Prostate gland (tissue), 2 donors: ENCODE results near the gene SDC1. TPM values are rescaled to one million over a fixed set of nuclear protein-coding genes. Genes with fewer than 3 reads are reported as not detected.

Experiments
- DNase-seq: peaks from one replicate; pipeline ENCODE4 v3.0.0-alpha.2; 2019; ENCODE audit warnings: low spot score
- H3K27ac ChIP-seq, 2 donors: fragments of 200-600 bp; sonication (generic); 2 replicates each; pipeline ENCODE4 v1.5.1; 2017 to 2019
- H3K27me3 ChIP-seq: fragments of 200-600 bp; sonication (generic); replicated peaks from 2 replicates; pipeline ENCODE4 v1.5.1; 2019; ENCODE audit not compliant: insufficient read depth
- H3K36me3 ChIP-seq, 2 donors: fragments of 200-600 bp; sonication (generic); 1 replicate in 1 of 2; 2 replicates in 1 of 2; pipeline versions ENCODE4 v1.5.1 to v1.8.1; 2017 to 2019
- H3K4me1 ChIP-seq: fragments of 200-600 bp; sonication (generic); replicated peaks from 2 replicates; pipeline ENCODE4 v1.5.1; 2019
- H3K4me3 ChIP-seq, 2 donors: fragments of 200-600 bp; sonication (generic); 2 replicates each; pipeline ENCODE4 v1.5.1; 2017 to 2019
- H3K9me3 ChIP-seq: fragments of 200-600 bp; sonication (generic); 2 replicates; pipeline ENCODE4 v1.5.1; 2017
- CTCF ChIP-seq, 4 experiments: fragments of 200-600 bp in 2 of 4; fragments of 450-650 bp in 2 of 4; sonication (generic) in 2 of 4; IDR thresholded peaks; 1 replicate in 3 of 4; 2 replicates in 1 of 4; pipeline ENCODE4 v1.5.1; 2016 to 2019; ENCODE audit warnings: antibody characterized with exemption in 4 of 4, mild to moderate bottlenecking in 2 of 4, moderate library complexity in 2 of 4
- POLR2A ChIP-seq: fragments of 450-650 bp; IDR thresholded peaks from one replicate; pipeline ENCODE4 v1.6.1; 2016; ENCODE audit warnings: antibody characterized with exemption, mild to moderate bottlenecking
- POLR2AphosphoS5 ChIP-seq: sonication (generic); formaldehyde crosslinking; IDR thresholded peaks from one replicate; pipeline ENCODE4 v1.6.1; 2017; ENCODE audit warnings: antibody characterized with exemption
- WGBS: methylation state at CpG from one replicate; pipeline ENCODE4 v1.1.5; 2018; 5-methylcytosine and 5-hydroxymethylcytosine counted together
- intact Hi-C: fragments of 100-400 bp; cut with DNase I; formaldehyde crosslinking; loops from one replicate; pipeline ENCODE4 v1.14.2; 2022
- total RNA-seq, 2 donors: library from RNA; depleted of rRNA; stranded (reverse); fragments of >200 nt; gene quantifications; one replicate each; pipeline ENCODE4 v1.1.0, GENCODE V29; 2016

The SDC1 gene
- total RNA-seq, 2 donors from 2014 or later, result 103 to 167 TPM

GRCh38 chr2:20232837-20233207 is 7.9 kb upstream of the SDC1 start:
- 69% methylated on average over 5 of the region's 5 CpGs for WGBS
- Histone ChIP-seq H3K9me3 (no peaks in the 10 kb centered on the region), H3K36me3 (no peaks in the 10 kb centered on the region), H3K4me3 (no peak overlapping the region), H3K4me1 (no peaks in the 10 kb centered on the region), H3K27me3 (no peaks in the 10 kb centered on the region), H3K27ac (no peak overlapping the region)
- intact Hi-C loops, result no loop called here
- no peak for TF ChIP-seq CTCF (IDR thresholded peaks at IDR 0.05)
- no peak for TF ChIP-seq POLR2A
- TF ChIP-seq POLR2AphosphoS5, result no peak
- no peak for DNase-seq

DNA sequence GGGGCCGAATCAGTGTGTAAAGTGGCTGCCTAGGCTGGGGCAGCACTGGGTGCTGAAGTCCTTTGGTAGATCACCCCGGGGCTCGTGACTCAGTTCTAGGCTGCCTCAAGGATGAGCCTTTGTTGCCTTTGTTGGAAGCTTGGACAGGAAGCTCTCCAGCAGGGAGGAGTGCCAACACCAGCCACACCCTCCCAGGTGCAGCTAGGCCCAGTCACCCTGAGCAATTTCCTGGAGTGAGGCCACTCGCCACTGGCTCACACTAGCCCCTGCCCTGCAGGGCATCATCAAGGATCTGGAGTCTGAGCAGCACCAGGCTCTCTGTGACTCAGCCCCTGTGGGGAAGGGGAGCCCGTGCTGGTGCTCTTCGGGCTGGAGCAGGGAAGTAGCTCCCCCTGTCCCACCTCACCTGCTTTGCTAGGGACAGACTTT is 6.7 kb upstream of the SDC1 start:
- Histone ChIP-seq H3K27ac (no peak overlapping the region), H3K36me3 (no peaks in the 10 kb centered on the region), H3K4me1 (no peaks in the 10 kb centered on the region), H3K27me3 (no peaks in the 10 kb centered on the region), H3K4me3 (no peak overlapping the region), H3K9me3 (no peaks in the 10 kb centered on the region)
- TF ChIP-seq POLR2AphosphoS5 (peak; percentile 46), CTCF (IDR thresholded peaks at IDR 0.05) (no peak)
- peak; percentile 70 for DNase-seq
- intact Hi-C loops, result no loop called here
- WGBS, result 43% methylated on average over 6 of the region's 6 CpGs

DNA sequence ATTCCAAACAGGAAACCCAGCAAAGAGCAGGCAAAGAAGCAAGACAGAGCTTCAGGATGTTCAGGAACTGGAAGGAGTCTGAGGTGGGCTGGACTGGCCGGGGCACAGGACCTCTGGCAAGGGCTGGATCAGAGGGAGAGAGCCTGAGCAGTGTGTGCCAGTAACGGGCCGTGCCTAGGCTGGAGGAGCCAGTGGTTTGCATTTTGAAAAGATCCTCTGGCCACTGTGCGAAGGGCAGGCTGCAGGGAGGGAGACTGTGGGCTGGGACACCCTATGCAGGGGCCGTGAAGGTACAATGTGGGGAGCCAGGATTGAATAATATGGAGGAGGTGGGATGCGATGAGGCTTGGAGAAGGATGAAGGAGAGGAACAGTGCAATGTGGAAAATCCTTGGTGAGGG is 6.2 kb upstream of the SDC1 start:
- 88% methylated on average over 6 of the region's 6 CpGs for WGBS
- no peak for TF ChIP-seq POLR2A
- TF ChIP-seq POLR2AphosphoS5, result no peak
- TF ChIP-seq CTCF (IDR thresholded peaks at IDR 0.05), result no peak
- DNase-seq, result no peak
- intact Hi-C loops, result no loop called here
- Histone ChIP-seq H3K9me3 (no peaks in the 10 kb centered on the region), H3K27me3 (no peaks in the 10 kb centered on the region), H3K27ac (no peak overlapping the region), H3K36me3 (no peaks in the 10 kb centered on the region), H3K4me1 (no peaks in the 10 kb centered on the region), H3K4me3 (no peak overlapping the region)

DNA sequence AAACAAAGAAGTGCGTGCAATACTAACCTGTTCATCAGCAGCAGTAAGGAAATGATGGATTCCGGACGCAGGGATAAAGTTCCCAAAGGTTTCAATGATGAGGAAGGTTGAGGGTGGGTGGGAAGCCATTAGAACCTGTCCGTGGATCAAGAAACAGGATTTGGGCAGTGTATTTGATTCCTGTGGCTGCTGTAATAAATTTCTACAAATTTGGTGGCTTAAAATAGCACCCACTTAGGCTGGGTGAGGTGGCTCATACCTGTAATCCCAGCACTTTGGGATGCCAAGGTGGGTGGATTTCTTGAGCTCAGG is 5.1 kb upstream of the SDC1 start:
- H3K9me3 ChIP-seq, result no peaks in the 10 kb centered on the region
- DNase-seq, result no peak
- WGBS, result 87% methylated on average over 4 of the region's 4 CpGs
- intact Hi-C loops, result no loop called here
- no peak for TF ChIP-seq POLR2A
- TF ChIP-seq POLR2AphosphoS5, result no peak
- TF ChIP-seq CTCF (IDR thresholded peaks at IDR 0.05), result no peak
- no peaks in the 10 kb centered on the region for H3K27me3 ChIP-seq
- H3K36me3 ChIP-seq, result no peaks in the 10 kb centered on the region
- no peak overlapping the region for H3K27ac ChIP-seq
- no peaks in the 10 kb centered on the region for H3K4me1 ChIP-seq
- no peak overlapping the region for H3K4me3 ChIP-seq

DNA sequence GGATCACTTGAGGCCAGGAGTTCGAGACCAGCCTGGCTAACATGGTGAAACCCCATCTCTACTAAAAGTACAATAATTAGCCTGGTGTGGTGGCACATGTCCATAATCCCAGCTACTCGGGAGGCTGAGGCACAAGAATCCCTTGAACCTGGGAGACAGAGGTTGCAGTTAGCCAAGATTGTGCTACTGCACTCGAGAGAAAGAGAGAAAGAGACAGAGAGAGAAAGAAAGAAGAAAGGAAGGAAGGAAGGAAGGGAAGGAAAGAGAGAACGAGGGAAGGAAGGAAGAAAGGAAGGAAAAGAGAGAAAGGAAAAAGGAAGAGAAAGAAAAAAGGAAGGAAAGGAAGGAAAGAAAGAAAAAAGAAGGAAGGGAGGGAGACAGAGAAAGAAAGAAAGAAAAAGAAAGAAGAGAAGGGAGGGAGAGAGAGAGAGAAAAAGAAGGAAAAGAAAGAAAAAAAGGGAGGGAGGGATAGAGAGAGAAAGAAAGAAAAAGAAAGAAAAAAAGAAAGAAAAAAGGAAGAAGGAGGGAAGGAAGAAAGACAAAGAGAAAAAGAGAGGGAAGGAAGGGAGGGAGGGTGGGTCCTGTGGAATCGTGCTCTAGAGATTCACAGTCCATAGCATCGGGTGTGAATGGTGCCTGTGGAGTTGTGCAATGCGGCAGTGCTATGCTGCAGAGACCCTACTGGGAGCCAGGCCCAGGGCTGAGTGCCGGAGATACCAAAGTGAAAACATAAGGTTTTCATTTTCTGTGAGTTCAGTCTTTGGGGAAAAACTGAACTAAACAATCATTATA is 4.6 kb upstream of the SDC1 start:
- TF ChIP-seq POLR2AphosphoS5, result no peak
- TF ChIP-seq POLR2A, result no peak
- TF ChIP-seq CTCF (IDR thresholded peaks at IDR 0.05), result no peak
- 90% methylated on average over 8 of the region's 8 CpGs for WGBS
- intact Hi-C loops, result loop anchor here (10.0 kb wide), 1 partner anchor 415 kb away; no protein-coding TSS in a partner anchor
- no peaks in the 10 kb centered on the region for H3K4me1 ChIP-seq
- DNase-seq, result no peak
- H3K36me3 ChIP-seq, result no peaks in the 10 kb centered on the region
- H3K4me3 ChIP-seq, result no peak overlapping the region
- H3K9me3 ChIP-seq, result no peaks in the 10 kb centered on the region
- H3K27me3 ChIP-seq, result no peaks in the 10 kb centered on the region
- no peak overlapping the region for H3K27ac ChIP-seq
